ENCODE measurements around the gene MERTK. TPM values are rescaled to one million over a fixed set of nuclear protein-coding genes. Genes with fewer than 3 reads are reported as not detected.

Gene MERTK
- total RNA-seq, 1 donor from 2014 or later = 20.7 TPM

GRCh38 chr2:111970453-111970852 lies 72.0 kb downstream of the MERTK start:
- Histone ChIP-seq H3K4me3 (no peak overlapping the region), H3K27me3 (ENCODE audit: low read depth) (no peaks in the 10 kb centered on the region), H3K9me3 (no peaks in the 10 kb centered on the region), H3K4me1 (peaks cover 11% of the 10 kb centered on the region), H3K27ac (no peak overlapping the region), H3K36me3 (peaks cover 13% of the 10 kb centered on the region)
- no peak for ATAC-seq
- no peak for TF ChIP-seq CTCF (IDR thresholded peaks at IDR 0.05)
- intact Hi-C loops (cut with DNase I) = no loop called here
- DNase-seq = no peak

GRCh38 chr2:111972955-111973565 lies 74.7 kb downstream of the MERTK start:
- Histone ChIP-seq H3K4me3 (no peak overlapping the region), H3K9me3 (no peaks in the 10 kb centered on the region), H3K4me1 (peaks cover 11% of the 10 kb centered on the region), H3K36me3 (peaks cover 22% of the 10 kb centered on the region), H3K27ac (no peak overlapping the region), H3K27me3 (ENCODE audit: low read depth) (no peaks in the 10 kb centered on the region)
- intact Hi-C loops (cut with DNase I) = no loop called here
- ATAC-seq (peak; percentile 27 to 48), DNase-seq (no peak)
- TF ChIP-seq CTCF (IDR thresholded peaks at IDR 0.05) = no peak

- Histone ChIP-seq H3K4me3 (no peak overlapping the region), H3K27me3 (ENCODE audit: low read depth) (no peaks in the 10 kb centered on the region), H3K27ac (no peak overlapping the region), H3K9me3 (no peaks in the 10 kb centered on the region), H3K36me3 (peaks cover 19% of the 10 kb centered on the region), H3K4me1 (peaks cover 11% of the 10 kb centered on the region)
- TF ChIP-seq CTCF (IDR thresholded peaks at IDR 0.05) = no peak
- no peak for ATAC-seq
- intact Hi-C loops (cut with DNase I) = no loop called here
- DNase-seq = no peak
These were observed 75.3 kb downstream of the MERTK start for GRCh38 chr2:111973701-111974100.

- Histone ChIP-seq H3K27ac (no peak overlapping the region), H3K4me3 (no peak overlapping the region), H3K36me3 (peaks cover 12% of the 10 kb centered on the region), H3K4me1 (peaks cover 11% of the 10 kb centered on the region), H3K27me3 (ENCODE audit: low read depth) (no peaks in the 10 kb centered on the region), H3K9me3 (no peaks in the 10 kb centered on the region)
- ATAC-seq = peak in 1 of 2 donors; percentile 52
- intact Hi-C loops (cut with DNase I) = no loop called here
- no peak for TF ChIP-seq CTCF (IDR thresholded peaks at IDR 0.05)
- no peak for DNase-seq
These were observed 76.7 kb downstream of the MERTK start for GRCh38 chr2:111975053-111975552.

GRCh38 chr2:111975819-111976218 lies 77.4 kb downstream of the MERTK start:
- H3K27me3 ChIP-seq (ENCODE audit: low read depth) = no peaks in the 10 kb centered on the region
- no peak for DNase-seq
- no peak for TF ChIP-seq CTCF (IDR thresholded peaks at IDR 0.05)
- peaks cover 12% of the 10 kb centered on the region for H3K36me3 ChIP-seq
- intact Hi-C loops (cut with DNase I) = no loop called here
- H3K27ac ChIP-seq = no peak overlapping the region
- H3K4me1 ChIP-seq = peaks cover 11% of the 10 kb centered on the region
- H3K9me3 ChIP-seq = no peaks in the 10 kb centered on the region
- H3K4me3 ChIP-seq = no peak overlapping the region
- ATAC-seq = no peak
